Endothelial cell of hepatic sinusoid (primary cell): ENCODE measurements around the gene UMPS.
"Not testable (repeated sequence)": the region's sequence is repeated elsewhere in the genome, so short reads cannot be mapped to it uniquely, and the experiment has no call there.

Experiments
- in situ Hi-C: cut with HindIII; loops from 2 replicates; pipeline ENCODE4 v1.10.0; 2017; ENCODE audit warnings: low sequenced_read_pairs

UMPS gene

DNA sequence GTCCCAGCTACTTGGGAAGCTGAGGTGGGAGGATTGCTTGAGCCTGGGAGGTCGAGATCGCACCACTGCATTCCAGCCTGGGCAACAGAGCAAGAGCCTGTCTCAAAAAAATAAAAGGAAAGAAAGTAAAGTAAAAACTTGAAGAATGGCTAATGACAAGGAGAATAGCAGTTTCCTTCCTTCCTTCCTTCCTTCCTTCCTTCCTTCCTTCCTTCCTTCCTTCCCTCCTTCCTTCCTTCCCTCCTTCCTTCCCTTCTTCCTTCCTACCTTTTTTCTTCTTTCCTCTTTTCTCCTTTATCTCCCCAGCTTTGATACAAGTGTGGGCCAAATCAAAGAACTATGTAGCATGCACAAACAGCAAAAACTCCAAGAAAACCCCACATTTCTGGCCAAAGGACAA is 23.0 kb upstream of the UMPS start:
- in situ Hi-C loops = not testable (repeated sequence)

DNA sequence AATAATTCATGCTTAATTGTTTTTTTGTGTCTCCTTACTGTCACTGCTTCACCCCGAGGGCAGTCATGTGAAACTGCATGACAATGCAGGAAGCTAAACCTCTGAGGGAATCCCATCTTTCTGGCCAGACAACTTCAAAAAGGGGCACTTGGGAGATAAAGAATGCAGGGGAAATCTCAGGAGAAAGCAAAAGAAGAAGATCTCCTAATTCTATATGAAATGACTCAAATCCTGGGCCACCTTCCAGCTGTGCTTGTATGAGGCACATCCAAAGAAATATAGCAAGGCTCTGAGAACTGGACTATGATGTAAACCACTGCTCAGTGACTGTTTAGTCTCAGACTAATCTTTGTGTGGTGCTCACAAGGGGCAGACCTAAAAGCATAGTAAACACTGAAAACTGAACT is 22.6 kb upstream of the UMPS start:
- in situ Hi-C loops = no loop called here

DNA sequence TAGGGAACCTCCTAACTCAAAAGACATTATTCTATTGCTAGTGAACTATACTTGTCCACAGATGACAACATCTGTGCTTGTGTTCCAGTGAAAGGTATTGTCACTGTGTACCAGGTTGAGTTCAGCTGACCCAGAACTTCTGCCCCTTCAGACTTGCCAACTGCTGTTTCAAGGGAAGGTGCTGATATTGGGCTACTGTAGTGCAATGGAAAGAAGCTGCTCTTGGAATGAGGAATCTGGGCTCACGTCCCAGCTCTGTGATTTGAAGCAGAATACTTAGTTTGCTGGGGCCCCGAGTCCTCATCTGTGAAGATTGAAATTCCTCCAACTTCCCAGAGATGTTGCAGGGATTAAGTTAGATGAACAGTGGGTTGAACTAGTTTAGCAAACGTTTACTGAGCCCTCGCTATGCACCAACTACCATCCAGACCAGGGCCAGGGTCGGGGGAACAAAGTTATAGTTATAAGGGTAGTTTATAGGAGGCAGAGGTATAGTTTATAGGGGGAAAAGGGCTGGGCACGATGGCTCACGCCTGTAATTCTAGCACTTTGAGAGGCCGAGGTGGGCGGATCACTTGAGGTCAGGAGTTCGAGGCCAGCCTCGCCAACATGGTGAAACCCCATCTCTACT is 15.9 kb upstream of the UMPS start:
- in situ Hi-C loops = no loop called here

DNA sequence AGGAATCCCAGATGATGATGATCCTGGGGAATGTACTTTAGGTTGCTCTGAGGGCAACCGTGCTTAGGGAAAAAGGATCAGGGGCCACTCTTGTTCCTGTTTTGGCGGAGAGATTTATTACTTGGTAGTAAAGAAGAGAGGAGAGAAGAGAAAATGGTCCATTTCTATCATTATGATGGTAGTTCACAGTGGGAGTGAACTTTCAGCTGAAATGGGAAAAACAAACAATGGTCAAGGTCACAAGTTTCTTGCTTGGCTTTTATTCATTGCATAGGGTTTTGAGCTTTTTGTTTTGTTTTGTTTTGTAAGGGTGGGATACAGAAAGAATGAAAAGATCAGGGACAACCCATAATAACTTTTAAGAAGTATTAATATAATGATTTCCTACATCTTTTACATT is 7.7 kb upstream of the UMPS start:
- in situ Hi-C loops = no loop called here

DNA sequence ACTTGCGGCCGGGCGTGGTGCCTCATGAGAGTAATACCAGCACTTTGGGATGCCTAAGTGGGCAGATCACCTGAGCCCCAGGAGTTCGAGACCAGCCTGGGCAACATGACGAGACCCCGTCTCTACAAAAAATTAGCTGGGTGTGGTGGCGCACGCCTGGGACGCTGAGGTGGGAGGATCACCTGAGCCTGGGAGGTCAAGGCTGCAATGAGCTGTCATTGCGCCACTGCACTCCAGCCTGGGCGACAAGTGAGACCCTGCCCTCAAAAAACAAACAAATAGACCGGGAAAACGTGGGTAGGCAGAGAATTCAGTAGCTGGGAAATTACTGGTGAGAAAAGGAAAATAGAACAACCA is 667 bp downstream of the UMPS start:
- in situ Hi-C loops = no loop called here

DNA sequence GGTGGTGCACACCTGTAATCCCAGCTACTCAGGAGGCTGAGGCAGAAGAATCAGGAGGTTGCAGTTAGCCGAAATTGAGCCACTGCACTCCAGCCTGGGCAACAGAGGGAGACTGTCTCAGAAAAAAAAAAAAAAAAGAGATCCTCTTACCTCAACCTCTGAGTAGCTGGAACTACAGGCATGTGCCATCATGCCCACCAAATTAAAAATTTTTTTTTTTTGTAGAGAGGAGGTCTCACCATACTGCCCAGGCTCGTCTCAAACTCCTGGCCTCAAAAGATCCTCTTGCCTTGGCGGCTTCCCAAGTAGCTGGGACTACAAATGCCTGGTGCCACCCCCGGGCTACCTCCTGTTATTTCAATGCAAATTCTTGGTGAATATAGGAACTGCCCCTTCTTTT is 1.5 kb downstream of the UMPS start:
- in situ Hi-C loops = no loop called here

DNA sequence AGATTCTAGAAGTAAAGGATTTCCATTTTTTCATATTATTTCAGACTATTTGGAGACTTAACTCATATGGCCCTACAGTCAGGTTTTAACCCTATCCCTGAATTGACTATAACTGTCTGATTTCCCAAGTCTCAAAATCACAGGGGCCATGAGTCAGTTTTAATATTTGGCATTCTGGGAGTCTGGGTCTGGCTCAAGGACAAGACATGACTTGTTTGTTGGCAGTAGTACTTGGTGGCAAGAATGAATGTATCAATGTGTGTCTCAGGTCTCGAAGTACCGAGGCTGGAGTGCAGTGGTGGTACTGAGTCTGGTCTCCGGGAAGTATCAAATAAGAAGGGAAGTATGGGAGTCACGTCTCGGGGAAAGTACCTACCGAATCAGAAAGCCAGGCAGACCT is 10.8 kb downstream of the UMPS start:
- in situ Hi-C loops = no loop called here

DNA sequence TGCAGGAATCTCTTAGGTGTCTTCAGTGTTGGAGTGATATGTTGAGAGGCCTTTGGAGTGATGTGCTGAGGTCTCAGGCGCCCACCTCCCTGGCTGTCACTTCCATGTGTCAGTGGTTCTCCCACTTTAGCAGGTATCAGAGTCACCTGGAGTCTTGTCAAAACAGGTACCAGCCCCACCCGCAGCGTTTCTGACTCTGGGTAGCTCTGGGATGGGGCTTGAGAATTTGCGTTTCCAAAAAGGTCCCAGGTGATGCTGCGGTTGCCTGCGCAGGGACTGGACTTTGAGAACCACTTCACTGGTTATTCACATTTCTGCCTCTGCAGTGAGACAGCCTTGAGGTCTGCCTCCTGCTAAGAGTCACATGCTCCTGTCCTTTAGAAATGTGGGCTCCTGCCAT is 15.5 kb downstream of the UMPS start:
- in situ Hi-C loops = no loop called here

DNA sequence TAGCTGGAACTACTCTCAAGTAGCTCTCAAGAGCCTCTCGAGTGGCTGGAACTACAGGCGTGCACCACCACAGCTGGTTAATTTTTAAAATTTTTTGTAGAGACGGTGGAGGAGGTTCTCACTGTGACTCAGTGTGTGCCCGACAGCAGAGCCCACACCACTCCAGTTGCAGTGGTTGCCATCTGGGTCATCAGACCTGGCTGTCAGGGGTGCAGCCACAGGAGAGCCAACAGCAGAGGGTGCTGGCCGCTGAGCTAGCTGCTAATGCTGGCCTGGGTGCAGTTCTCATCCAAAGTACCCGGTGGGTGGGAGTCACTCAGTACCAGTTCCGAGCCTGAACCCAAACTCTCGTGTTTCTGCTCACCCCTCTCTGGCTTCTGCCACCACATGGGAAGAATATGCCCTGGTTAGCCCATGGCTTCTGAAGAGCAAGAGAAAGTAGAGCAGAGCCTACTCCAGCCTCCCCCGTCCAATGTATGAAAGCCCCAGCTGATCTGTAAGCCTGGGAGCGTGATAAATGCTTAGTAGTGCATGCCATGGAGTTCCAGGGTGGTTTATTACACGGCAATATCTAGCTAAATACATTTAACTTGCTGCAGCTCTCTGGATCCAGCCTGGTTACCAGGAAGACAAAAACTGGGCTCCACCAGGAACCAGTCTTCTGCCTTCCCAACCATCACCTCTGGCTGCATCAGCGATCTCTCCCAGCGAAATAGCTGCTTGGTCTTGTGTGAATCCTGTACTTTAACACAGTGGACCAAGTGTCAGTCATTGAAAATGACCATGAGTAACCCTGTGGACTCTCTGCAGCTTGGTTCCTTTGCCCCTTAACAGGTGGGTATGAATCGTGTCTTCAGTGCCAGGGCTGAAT is 17.1 kb downstream of the UMPS start:
- in situ Hi-C loops = no loop called here

DNA sequence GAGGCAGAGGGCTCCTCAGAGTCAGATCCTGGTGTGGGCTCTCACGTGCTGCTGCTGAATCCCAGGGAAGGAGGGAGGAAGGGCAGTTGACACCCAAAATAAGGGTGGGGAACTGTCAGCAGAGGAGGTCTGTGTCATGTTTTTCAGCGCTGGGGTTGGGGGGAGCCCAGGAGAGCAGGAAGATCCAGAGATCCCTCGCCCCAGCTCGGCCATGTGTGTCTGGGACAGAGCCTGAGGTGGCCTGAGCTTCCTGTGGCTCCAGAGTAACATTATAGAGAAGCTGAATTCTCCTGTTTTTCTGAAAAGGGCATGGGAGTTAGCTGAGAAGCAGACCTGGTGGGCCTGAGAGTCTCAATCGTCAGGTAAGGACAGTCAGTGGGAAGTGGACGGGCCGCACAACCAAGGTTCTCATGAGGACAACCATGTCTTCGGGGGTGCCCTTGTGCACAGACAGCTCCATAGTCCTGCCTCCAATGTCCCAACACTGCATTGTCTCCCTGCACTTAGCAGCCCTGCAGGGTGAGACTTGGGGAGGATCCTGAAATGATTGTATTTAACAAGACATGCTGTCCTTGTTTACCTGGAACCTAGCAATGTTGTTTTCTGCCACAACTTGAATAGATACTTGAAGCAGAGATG is 18.4 kb downstream of the UMPS start:
- in situ Hi-C loops = no loop called here

DNA sequence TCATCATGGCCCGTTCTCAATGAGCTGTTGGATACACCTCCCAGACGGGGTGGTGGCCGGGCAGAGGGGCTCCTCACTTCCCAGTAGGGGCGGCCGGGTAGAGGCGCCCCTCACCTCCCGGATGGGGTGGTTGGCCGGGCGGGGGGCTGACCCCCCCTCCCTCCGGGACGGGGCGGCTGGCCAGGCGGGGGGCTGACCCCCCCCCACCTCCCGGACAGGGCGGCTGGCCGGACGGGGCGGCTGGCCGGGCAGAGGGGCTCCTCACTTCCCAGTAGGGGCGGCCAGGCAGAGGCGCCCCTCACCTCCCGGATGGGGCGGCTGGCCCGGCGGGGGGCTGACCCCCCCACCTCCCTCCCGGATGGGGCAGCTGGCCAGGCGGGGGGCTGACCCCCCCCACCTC is 19.6 kb downstream of the UMPS start:
- in situ Hi-C loops = loop anchor here (25.0 kb wide), 1 partner anchor 462 kb away; the partner anchor contains the start of gene SLC12A8

DNA sequence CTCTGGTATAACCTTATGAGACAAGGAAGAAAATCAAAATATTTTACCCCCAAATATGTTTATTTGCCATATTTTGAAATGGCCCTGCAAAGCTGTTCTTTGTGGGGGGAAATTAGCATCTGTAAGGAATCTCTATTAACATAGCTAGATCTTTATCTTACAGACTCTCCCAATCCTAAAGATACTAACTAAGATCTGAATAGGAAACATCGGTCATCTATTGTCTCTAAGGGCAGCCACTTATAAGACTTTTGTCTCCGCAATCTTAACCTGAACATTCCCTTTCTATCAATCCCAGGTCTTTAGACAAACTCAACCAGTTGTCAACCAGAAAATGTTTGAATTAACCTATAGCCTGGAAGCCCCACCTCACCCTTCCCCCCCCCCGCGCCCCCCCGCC is 21.2 kb downstream of the UMPS start:
- in situ Hi-C loops = loop anchor here (25.0 kb wide), 1 partner anchor 461 kb away; the partner anchor contains the start of gene SLC12A8

DNA sequence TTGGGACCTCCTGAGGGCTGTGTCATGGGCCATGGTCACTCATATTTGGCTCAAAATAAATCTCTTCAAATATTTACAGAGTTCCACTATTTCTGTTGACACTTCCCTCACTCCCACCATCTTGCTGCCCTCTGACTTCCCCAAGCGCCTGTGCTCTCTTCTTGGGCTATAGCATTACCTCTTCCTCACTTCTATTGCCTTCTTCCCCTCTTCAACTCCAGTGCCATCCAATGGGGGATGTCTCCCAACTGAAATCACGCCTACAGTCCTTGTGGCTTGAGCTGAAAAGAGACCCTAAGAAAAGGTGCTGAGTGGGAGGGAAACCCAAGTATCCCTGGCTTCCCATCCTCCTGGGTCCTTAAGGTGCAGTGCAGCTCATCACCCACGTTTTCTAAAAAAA is 21.8 kb downstream of the UMPS start:
- in situ Hi-C loops = loop anchor here (25.0 kb wide), 1 partner anchor 460 kb away; the partner anchor contains the start of gene SLC12A8

DNA sequence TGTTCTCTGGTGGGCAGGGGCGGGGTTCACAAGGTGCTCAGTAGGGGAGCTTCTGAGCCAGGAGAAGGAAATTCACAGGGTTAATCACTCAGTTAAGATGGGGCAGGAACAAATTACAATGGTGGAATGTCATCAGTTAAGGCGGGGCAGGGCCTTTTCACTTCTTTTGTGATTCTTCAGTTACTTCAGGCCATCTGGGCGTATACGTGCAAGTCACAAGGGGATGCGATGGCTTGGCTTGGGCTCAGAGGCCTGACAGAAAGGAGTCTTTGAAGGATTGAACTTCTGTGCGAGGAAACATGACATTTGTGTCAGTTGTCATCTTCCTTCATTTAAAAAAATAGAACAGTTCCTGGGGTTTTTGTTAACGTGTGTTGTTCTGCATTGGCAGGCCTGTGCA is 27.7 kb downstream of the UMPS start:
- in situ Hi-C loops = loop anchor here (25.0 kb wide), 1 partner anchor 454 kb away; the partner anchor contains the start of gene SLC12A8

DNA sequence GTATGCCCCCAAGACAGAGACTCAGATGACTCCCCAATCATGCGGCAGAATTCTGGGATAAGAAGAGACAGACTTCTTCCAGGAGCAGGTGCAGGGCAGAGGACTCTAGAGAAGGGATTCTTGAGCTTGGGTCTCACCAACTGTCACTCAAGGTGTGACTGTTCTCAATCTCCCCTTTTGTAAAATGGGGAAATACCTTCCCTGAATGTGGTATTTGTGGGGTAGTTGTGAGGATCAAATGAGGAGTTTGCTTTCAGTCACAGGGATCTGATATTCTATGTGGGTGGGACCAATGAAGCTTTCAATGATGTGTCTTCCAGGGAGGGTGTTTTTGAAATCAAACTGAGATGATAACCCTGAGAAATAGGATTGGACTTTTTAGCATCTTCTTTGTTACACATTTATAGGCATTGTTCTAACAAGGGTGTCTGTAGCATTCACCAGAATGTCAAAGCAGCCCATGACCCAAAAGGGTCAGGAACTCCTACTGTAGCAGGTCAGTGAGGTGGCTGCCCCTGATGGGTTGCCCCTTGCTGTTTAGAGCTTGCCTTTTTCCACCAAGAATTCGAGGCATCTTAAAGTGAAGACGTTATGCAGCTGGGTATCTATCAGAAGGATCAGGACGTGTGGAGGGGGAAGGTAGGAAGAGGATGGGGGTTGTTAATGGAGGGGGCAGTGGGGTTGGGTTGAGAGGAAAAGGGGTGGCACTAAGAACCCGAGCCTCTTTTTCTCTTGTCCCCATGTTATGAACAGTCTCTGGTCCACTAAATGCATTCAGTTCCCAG is 28.8 kb downstream of the UMPS start:
- in situ Hi-C loops = loop anchor here (25.0 kb wide), 1 partner anchor 453 kb away; the partner anchor contains the start of gene SLC12A8

DNA sequence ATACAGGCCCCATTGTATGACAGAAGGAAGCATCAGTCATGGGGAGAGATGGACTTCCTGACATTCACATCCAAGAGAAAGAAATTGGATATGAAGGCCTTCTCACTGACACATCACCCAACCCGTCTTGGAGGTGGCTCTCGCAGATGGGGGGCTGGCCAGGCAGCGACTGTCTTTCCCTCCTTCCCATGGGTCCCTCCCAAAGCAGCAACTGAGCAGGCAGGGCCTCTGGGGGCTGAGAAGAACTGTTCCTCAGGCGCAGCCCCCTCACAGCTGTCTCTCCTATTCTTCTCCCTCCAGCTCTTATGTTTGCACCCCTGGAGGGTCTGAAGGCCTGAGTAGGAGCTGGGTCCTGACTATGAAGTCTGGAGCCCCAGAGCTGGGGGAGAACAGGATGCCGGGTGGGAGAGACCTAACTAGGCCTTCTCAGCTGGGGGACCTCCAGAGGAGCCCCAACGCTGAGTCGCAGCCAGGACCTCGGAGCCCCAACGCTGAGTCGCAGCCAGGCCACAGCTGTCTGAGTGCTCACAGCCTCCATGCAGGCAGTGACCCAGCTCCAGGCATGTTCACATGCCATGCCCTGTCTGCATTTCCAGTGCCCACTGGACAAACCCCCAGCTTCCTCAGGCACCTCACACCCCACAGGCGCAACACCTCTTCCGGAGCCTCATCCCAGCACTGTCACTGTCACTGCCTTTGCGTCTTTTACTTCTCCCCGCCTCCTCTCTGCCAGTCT is 29.6 kb downstream of the UMPS start:
- in situ Hi-C loops = loop anchor here (10.0 to 25.0 kb wide), 2 partner anchors 115 to 452 kb away; partner anchors contain the start of gene SLC12A8

DNA sequence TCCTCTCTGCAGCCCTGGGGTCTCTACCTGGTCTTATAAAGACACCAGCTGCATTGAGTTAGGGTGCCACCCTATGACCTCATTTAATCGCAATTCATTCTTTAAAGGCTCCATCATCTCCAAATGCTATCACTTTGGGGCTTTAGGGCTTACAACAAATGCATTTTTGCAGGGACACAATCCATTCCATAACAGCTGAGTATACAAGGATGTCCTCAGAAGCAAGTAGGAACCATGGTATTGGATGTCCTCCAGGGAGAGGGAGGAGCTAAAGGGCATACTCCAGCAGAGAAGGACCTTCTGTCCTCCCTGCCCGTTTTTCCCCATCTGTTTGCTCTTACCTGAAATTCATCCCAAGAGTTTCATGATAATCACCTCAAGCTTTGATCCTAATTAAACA is 30.3 kb downstream of the UMPS start:
- in situ Hi-C loops = loop anchor here (10.0 to 25.0 kb wide), 2 partner anchors 114 to 452 kb away; partner anchors contain the start of gene SLC12A8

DNA sequence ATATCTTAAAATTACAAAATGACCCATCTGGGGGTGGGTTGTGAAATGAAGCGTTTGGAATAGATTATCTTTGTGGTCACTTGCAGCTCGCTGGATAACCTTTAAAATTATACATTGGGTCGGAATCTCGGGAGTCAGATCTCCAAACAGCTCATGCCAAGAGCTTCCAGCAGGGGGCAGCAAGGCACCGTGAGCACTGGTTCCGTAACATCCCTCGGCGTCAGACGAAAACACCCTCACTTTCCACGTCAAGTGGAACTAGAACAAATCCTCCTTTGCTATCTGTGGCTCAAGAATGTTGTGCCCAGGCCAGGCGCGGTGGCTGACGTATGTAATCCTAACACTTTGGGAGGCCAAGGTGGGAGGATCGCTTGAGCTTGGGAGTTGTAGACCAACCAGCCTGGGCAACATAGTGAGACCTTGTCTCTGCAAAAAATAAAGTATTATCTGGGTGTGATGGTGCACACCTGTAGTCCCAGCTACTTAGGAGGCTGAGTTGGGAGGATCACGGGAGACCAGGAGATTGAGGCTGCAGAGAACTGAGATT is 31.1 kb downstream of the UMPS start:
- in situ Hi-C loops = loop anchor here (10.0 to 25.0 kb wide), 2 partner anchors 113 to 451 kb away; partner anchors contain the start of gene SLC12A8

DNA sequence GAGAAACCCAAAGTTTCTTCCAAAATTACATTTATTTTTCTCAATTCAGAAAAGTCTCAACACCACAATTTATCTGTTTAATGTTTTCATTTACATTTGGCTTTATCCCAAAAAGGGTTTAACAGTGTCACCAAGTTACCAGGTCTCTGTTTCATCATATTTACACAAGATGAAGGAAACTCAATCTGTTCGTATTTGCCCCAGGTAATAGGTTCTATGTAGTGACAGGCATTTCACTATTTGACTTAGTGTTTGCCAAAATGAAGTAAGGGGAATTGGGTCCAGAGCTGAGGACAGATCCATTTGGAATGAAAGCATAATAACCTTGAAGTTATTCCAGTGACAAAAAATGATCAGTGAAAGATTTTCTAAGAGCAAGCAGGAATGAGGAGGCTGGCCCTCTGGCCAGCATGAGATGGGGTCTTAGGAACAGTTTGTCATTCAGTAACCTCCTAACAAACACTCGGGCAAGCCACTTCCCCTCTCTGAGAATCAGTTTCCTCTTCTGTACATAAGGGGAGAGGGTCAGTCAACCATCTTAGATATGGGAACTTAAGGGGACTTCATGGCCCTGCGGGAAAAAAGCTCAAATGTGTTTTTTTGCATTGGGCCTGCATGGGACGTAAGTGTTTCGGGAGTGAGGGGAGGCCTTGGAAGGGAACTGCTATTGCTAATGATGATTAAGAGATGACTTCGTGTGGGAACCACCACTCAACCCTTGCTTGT is 31.8 kb downstream of the UMPS start:
- in situ Hi-C loops = loop anchor here (10.0 to 25.0 kb wide), 2 partner anchors 113 to 450 kb away; partner anchors contain the start of gene SLC12A8
